Breast epithelium (tissue), 4 donors: ENCODE data around the gene TTC39A. TPM values are rescaled to one million over a fixed set of nuclear protein-coding genes. Genes with fewer than 3 reads are reported as not detected.

Source experiments
- DNase-seq, 2 donors: peaks; one replicate each; pipeline ENCODE4 v3.0.0-alpha.2; 2019; ENCODE audit warnings: low spot score in 2 of 2
- H3K27ac ChIP-seq, 2 donors: fragments of 200-600 bp; sonication (generic) in 1 of 2; one replicate each; pipeline ENCODE4 v1.5.1; 2016 to 2019; ENCODE audit warnings: mild to moderate bottlenecking in 1 of 2
- H3K27me3 ChIP-seq, 2 donors: fragments of 200-600 bp; sonication (generic) in 1 of 2; one replicate each; pipeline versions ENCODE4 v1.5.1 to v1.6.0; 2017 to 2019; ENCODE audit warnings: control low read depth in 1 of 2, mild to moderate bottlenecking in 1 of 2
- H3K36me3 ChIP-seq: fragments of 200-600 bp; one replicate; pipeline ENCODE4 v1.5.1; 2019
- H3K4me1 ChIP-seq, 2 donors: fragments of 200-600 bp; sonication (generic); one replicate each; pipeline ENCODE4 v1.5.1; 2016 to 2019; ENCODE audit warnings: control low read depth in 1 of 2
- H3K4me3 ChIP-seq, 3 donors: fragments of 200-600 bp; sonication (generic); 1 replicate in 2 of 3; 2 replicates in 1 of 3; pipeline ENCODE4 v1.5.1; 2016 to 2019; ENCODE audit warnings: mild to moderate bottlenecking in 3 of 3, moderate library complexity in 2 of 3
- H3K9me3 ChIP-seq, 2 donors: fragments of 200-600 bp; sonication (generic) in 1 of 2; one replicate each; pipeline ENCODE4 v1.5.1; 2016 to 2019; ENCODE audit warnings: control low read depth in 1 of 2
- CTCF ChIP-seq, 3 donors: fragments of 450-650 bp; IDR thresholded peaks; one replicate each; pipeline ENCODE4 v1.5.1; 2016 to 2017; ENCODE audit warnings: antibody characterized with exemption in 3 of 3, mild to moderate bottlenecking in 3 of 3, moderate library complexity in 3 of 3
- POLR2A ChIP-seq: fragments of 450-650 bp; IDR thresholded peaks from one replicate; pipeline ENCODE4 v1.6.1; 2016; ENCODE audit warnings: antibody characterized with exemption, mild to moderate bottlenecking, moderate library complexity
- POLR2AphosphoS5 ChIP-seq, 3 donors: sonication (generic); formaldehyde crosslinking; IDR thresholded peaks; one replicate each; pipeline ENCODE4 v1.6.1; 2017; ENCODE audit warnings: antibody characterized with exemption in 3 of 3
- intact Hi-C: fragments of 100-400 bp; cut with DNase I; formaldehyde crosslinking; loops from one replicate; pipeline ENCODE4 v1.15.1; 2023; ENCODE audit warnings: low total_unique reads
- total RNA-seq, 3 donors: library from RNA; depleted of rRNA; stranded (reverse); fragments of >200 nt; gene quantifications; one replicate each; pipeline ENCODE4 v1.1.0, GENCODE V29; 2016

TTC39A gene
- total RNA-seq, 3 donors from 2014 or later = 0.96 to 111 (median 72.1) TPM

GRCh38 chr1:51299185-51299885 lies 31.0 kb downstream of the TTC39A start:
- intact Hi-C loops = no loop called here
- H3K9me3 ChIP-seq = no peaks in the 10 kb centered on the region
- TF ChIP-seq POLR2AphosphoS5 (IDR thresholded peaks at IDR 0.05) = no peak
- no peak for TF ChIP-seq POLR2A
- TF ChIP-seq CTCF (IDR thresholded peaks at IDR 0.05) = no peak
- no peaks in the 10 kb centered on the region for H3K36me3 ChIP-seq
- peak in 1 of 2 donors; percentile 47 for DNase-seq
- no peak overlapping the region for H3K4me3 ChIP-seq
- no peaks in the 10 kb centered on the region for H3K4me1 ChIP-seq
- no peak overlapping the region for H3K27ac ChIP-seq
- no peaks in the 10 kb centered on the region for H3K27me3 ChIP-seq

- H3K4me1 ChIP-seq = no peaks in the 10 kb centered on the region
- intact Hi-C loops = no loop called here
Observed at GRCh38 chr1:51298322-51298705, 32.0 kb downstream of the TTC39A start.

GRCh38 chr1:51297401-51298321 lies 32.7 kb downstream of the TTC39A start:
- H3K27me3 ChIP-seq = no peaks in the 10 kb centered on the region
- DNase-seq = peak in 1 of 2 donors; percentile 72
- TF ChIP-seq POLR2A (no peak), CTCF (IDR thresholded peaks at IDR 0.05) (no peak), POLR2AphosphoS5 (IDR thresholded peaks at IDR 0.05) (no peak)
- H3K9me3 ChIP-seq = no peaks in the 10 kb centered on the region
- H3K4me1 ChIP-seq = no peaks in the 10 kb centered on the region
- H3K4me3 ChIP-seq = peak overlapping the region; percentile 47 to 71 (median 58)
- no peaks in the 10 kb centered on the region for H3K36me3 ChIP-seq
- intact Hi-C loops = no loop called here
- H3K27ac ChIP-seq = peak overlapping the region; percentile 51 to 67

More at GRCh38 chr1:51298322-51298705, 32.0 kb downstream of the TTC39A start:
- no peak overlapping the region for H3K4me3 ChIP-seq
- no peaks in the 10 kb centered on the region for H3K9me3 ChIP-seq
- peak overlapping the region in 1 of 2 donors; percentile 12 for H3K27ac ChIP-seq
- no peaks in the 10 kb centered on the region for H3K36me3 ChIP-seq
- no peak for TF ChIP-seq POLR2AphosphoS5 (IDR thresholded peaks at IDR 0.05)
- TF ChIP-seq CTCF (IDR thresholded peaks at IDR 0.05) = no peak
- TF ChIP-seq POLR2A = no peak
- DNase-seq = peak in 1 of 2 donors; percentile 28
- no peaks in the 10 kb centered on the region for H3K27me3 ChIP-seq

GRCh38 chr1:51296383-51297357 lies 33.7 kb downstream of the TTC39A start:
- H3K9me3 ChIP-seq = no peaks in the 10 kb centered on the region
- no peaks in the 10 kb centered on the region for H3K4me1 ChIP-seq
- H3K36me3 ChIP-seq = no peaks in the 10 kb centered on the region
- TF ChIP-seq CTCF (IDR thresholded peaks at IDR 0.05) (peak; percentile 87 to 94 (median 91)), POLR2A (no peak), POLR2AphosphoS5 (IDR thresholded peaks at IDR 0.05) (peak in 1 of 3 donors; percentile 41)
- H3K4me3 ChIP-seq = peak overlapping the region; percentile 47 to 71 (median 58)
- DNase-seq = peak; percentile 76 to 91
- intact Hi-C loops = no loop called here
- peak overlapping the region; percentile 51 to 67 for H3K27ac ChIP-seq
- no peaks in the 10 kb centered on the region for H3K27me3 ChIP-seq
